Uterus (tissue), 4 donors: Measurements from ENCODE around the gene UBE3C. TPM values are rescaled to one million over a fixed set of nuclear protein-coding genes. Genes with fewer than 3 reads are reported as not detected.

ENCODE experiments used
- DNase-seq, 2 donors: peaks; one replicate each; pipeline ENCODE4 v3.0.0-alpha.2; 2019 to 2020
- H3K27ac ChIP-seq, 2 donors: fragments of 200-600 bp; sonication (generic); 1 replicate in 1 of 2; 2 replicates in 1 of 2; pipeline ENCODE4 v1.5.1; 2016 to 2018
- H3K27me3 ChIP-seq, 2 donors: fragments of 200-600 bp; sonication (generic); one replicate each; pipeline ENCODE4 v1.5.1; 2018 to 2019; ENCODE audit warnings: control low read depth in 1 of 2
- H3K36me3 ChIP-seq, 2 donors: fragments of 200-600 bp; sonication (generic); one replicate each; pipeline ENCODE4 v1.5.1; 2019; ENCODE audit warnings: control low read depth in 1 of 2
- H3K4me1 ChIP-seq, 2 donors: fragments of 200-600 bp; sonication (generic); one replicate each; pipeline ENCODE4 v1.5.1; 2018 to 2019; ENCODE audit warnings: control low read depth in 1 of 2
- H3K4me3 ChIP-seq, 2 donors: fragments of 200-600 bp; sonication (generic); 1 replicate in 1 of 2; 2 replicates in 1 of 2; pipeline ENCODE4 v1.5.1; 2018 to 2019; ENCODE audit warnings: mild to moderate bottlenecking in 1 of 2
- H3K9me3 ChIP-seq, 2 donors: fragments of 200-600 bp; sonication (generic); one replicate each; pipeline ENCODE4 v1.5.1; 2019; ENCODE audit warnings: control low read depth in 1 of 2
- CTCF ChIP-seq, 4 experiments: fragments of 200-600 bp in 2 of 4; fragments of 450-650 bp in 2 of 4; sonication (generic) in 2 of 4; IDR thresholded peaks; one replicate each; pipeline ENCODE4 v1.5.1; 2016 to 2019; ENCODE audit warnings: antibody characterized with exemption in 4 of 4, mild to moderate bottlenecking in 2 of 4, moderate library complexity in 1 of 4
- POLR2A ChIP-seq, 2 donors: fragments of 450-650 bp; IDR thresholded peaks; one replicate each; pipeline ENCODE4 v1.6.1; 2016; ENCODE audit warnings: antibody characterized with exemption in 2 of 2, mild to moderate bottlenecking in 1 of 2, moderate library complexity in 1 of 2
- intact Hi-C: fragments of 100-400 bp; cut with DNase I; formaldehyde crosslinking; loops from one replicate; pipeline ENCODE4 v1.15.1; 2023; ENCODE audit warnings: low total_unique reads
- total RNA-seq, 4 donors: library from RNA; depleted of rRNA in 3 of 4; stranded (reverse); fragments of >200 nt in 3 of 4; gene quantifications; one replicate each; pipeline versions ENCODE4 v1.1.0 to v1.2.4, GENCODE V29; 2014 to 2023
- donor health status: DM: yes; HTN: yes; CAD: no.

The UBE3C gene
- total RNA-seq, 4 donors from 2014 or later = 54.1 to 121 (median 91.7) TPM

GRCh38 chr7:157278791-157279724, 140.3 kb downstream of the UBE3C start:
- TF ChIP-seq CTCF (IDR thresholded peaks at IDR 0.05) (no peak), POLR2A (IDR thresholded peaks at IDR 0.05) (no peak)
- peaks cover 0 to 7% of the 10 kb centered on the region in 2 donors for H3K27me3 ChIP-seq
- H3K9me3 ChIP-seq = no peaks in the 10 kb centered on the region
- intact Hi-C loops = no loop called here
- peak overlapping the region; percentile 30 to 34 for H3K4me3 ChIP-seq
- no peaks in the 10 kb centered on the region for H3K4me1 ChIP-seq
- H3K36me3 ChIP-seq = no peaks in the 10 kb centered on the region
- no peak overlapping the region for H3K27ac ChIP-seq
- DNase-seq = no peak

GRCh38 chr7:157279741-157280215, 141.1 kb downstream of the UBE3C start:
- H3K36me3 ChIP-seq = no peaks in the 10 kb centered on the region
- no peak overlapping the region for H3K27ac ChIP-seq
- peaks cover 0 to 7% of the 10 kb centered on the region in 2 donors for H3K27me3 ChIP-seq
- intact Hi-C loops = no loop called here
- TF ChIP-seq POLR2A (IDR thresholded peaks at IDR 0.05) (no peak), CTCF (IDR thresholded peaks at IDR 0.05) (no peak)
- no peak for DNase-seq
- peak overlapping the region; percentile 30 to 34 for H3K4me3 ChIP-seq
- no peaks in the 10 kb centered on the region for H3K4me1 ChIP-seq
- no peaks in the 10 kb centered on the region for H3K9me3 ChIP-seq

- Histone ChIP-seq H3K27ac (no peak overlapping the region), H3K4me3 (no peak overlapping the region), H3K27me3 (peaks cover 0 to 7% of the 10 kb centered on the region in 2 donors), H3K36me3 (no peaks in the 10 kb centered on the region), H3K9me3 (no peaks in the 10 kb centered on the region), H3K4me1 (no peaks in the 10 kb centered on the region)
- TF ChIP-seq POLR2A (IDR thresholded peaks at IDR 0.05) (no peak), CTCF (IDR thresholded peaks at IDR 0.05) (no peak)
- no peak for DNase-seq
- intact Hi-C loops = no loop called here
These were observed 141.6 kb downstream of the UBE3C start for GRCh38 chr7:157280216-157280841.

GRCh38 chr7:157281221-157281998, 142.7 kb downstream of the UBE3C start:
- intact Hi-C loops = no loop called here
- no peak for DNase-seq
- H3K27me3 ChIP-seq = peaks cover 0 to 7% of the 10 kb centered on the region in 2 donors
- no peaks in the 10 kb centered on the region for H3K36me3 ChIP-seq
- no peaks in the 10 kb centered on the region for H3K9me3 ChIP-seq
- no peak overlapping the region for H3K4me3 ChIP-seq
- H3K27ac ChIP-seq = no peak overlapping the region
- TF ChIP-seq CTCF (IDR thresholded peaks at IDR 0.05) (no peak), POLR2A (IDR thresholded peaks at IDR 0.05) (no peak)
- no peaks in the 10 kb centered on the region for H3K4me1 ChIP-seq
